HTERT RPE-1 (cell line): ENCODE measurements around the gene BFSP1.

Experiments
- in situ Hi-C: fragments of 300-500 bp; cut with MboI; formaldehyde crosslinking; loops from 4 replicates; pipeline ENCODE4 v1.14.3; 2020; ENCODE audit warnings: low sequenced_read_pairs

BFSP1 gene

DNA sequence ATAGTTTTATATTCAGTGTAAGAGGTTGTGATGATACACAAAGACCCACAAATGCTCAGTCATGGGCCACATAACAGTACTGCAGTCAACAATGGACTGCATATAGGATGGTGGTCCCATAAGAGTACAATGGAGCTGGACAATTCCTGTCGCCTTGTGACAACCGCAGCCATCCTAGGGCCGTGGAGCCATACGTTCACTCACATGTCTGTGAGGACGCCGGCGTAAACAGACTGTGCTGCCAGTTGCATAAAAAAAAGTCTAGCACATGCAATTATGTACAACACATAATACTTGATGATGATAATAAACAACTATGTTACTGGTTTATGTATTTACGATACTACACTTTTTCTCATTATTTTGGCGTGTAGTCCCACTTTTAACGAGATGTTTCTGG is 30.9 kb downstream of the BFSP1 start:
- in situ Hi-C loops, result no loop called here

DNA sequence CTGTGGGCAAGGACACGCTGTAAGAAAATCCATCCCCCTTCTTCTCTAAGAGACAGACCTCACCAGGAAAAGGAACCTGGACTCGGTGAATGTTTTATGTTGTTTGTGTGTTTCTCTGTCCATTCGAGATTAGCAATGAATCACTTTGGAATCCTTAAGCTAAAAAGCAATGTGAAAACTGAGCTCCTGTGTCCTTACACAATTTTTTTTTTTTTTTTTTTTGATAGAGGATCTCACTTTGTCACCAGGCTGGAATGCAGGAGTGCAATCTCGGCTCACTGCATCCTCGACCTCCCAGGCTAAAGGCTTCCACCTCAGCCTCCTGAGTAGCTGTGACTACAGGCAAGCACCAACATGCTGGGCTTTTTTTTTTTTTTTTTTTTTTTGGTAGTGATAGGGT is 32.1 kb downstream of the BFSP1 start:
- in situ Hi-C loops, result no loop called here

DNA sequence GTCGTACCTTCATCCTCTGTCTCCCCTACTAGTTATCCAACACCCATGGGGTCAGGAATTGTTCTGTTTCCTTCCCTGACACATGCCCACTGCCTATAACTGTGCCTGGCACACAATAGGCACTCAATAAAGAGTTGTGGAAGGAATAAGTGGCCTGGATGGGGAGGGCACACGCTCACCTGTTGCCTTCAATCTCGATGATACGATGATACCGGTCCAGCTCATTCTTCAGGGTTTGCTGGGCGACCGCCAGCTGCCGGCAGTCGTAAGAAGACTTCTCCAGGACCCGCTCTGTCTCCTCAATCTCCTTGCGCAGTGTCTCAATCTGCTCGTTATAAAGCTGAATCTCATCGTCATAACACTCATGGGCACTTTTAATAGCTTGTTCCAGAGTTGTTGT is 32.5 kb downstream of the BFSP1 start:
- in situ Hi-C loops, result no loop called here

DNA sequence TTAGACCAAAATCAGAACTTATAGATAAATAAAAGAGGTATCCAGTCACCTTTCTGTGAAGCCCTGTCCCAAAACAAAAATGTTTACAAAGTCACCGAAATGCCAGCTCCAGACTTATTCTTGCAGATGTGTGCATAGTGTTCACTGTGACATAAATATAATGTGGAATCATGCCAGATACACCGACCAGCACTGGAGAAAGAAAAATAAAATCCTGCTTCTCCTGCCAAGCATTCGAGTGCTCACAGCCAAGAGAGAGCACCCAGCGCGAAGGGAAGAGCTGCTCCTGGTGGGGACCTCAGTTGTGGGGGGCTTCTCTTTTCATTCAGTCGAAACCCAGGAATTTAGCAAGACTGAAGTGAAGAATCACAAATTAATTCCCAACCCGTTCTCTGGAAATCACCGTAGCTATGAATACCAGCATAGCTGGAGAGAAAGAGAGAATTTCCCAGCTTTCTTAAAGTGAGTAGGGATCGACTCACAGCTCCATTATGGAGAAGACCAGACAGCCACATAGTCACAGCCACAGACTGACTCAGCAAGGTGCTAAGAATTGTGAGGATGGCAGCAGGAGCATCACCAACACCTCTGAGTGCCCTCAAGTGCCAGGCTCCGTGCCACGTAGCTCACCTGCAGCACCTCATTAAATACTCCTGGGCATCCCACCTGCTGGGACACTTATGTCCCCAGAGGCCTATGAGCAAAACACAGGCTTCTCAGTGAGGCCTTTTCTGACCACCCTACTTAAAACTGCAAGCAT is 33.2 kb downstream of the BFSP1 start:
- in situ Hi-C loops, result no loop called here

DNA sequence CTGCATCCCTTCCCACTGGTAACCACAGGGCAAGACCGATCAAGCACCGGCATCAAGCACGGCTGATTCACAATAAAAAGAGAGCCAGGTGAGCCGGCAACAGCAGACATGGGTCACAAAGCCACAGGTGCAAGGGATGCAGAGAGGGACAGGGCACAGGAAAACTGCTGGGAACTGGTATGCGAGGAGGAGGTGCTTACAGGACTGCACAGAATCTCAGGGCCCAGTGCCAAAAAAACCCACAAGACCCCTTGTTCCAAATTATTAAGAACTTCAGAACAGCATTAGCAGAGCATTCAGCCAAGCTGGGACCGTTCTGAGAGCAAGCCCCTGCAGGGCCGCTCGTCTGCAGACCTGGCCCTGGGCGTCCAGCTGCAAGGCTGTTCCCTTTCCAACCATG is 35.4 kb downstream of the BFSP1 start:
- in situ Hi-C loops, result no loop called here

GRCh38 chr20:17494201-17494600 is 37.0 kb downstream of the BFSP1 start:
- in situ Hi-C loops, result no loop called here

- in situ Hi-C loops, result no loop called here
Measured at GRCh38 chr20:17493173-17493572, 38.0 kb downstream of the BFSP1 start.

DNA sequence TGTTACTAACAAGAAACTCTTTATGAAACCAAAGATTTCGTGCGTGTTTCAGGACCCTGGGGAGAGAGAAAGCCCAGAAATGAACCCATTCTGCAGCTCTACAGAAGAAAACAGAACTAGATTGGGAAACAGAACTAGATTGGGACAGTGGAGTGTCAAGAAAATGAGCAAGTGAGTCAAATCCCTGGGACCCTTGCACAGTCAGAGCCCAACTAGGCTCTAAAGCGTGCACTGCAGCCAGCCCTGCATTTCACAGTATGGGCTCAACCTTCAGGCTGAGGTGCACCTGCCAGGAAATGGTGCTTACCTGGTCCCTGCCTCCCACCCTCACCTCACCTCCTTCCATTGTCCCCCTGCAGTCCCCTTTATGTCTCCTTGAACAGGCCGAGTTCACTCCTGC is 39.7 kb downstream of the BFSP1 start:
- in situ Hi-C loops, result no loop called here

DNA sequence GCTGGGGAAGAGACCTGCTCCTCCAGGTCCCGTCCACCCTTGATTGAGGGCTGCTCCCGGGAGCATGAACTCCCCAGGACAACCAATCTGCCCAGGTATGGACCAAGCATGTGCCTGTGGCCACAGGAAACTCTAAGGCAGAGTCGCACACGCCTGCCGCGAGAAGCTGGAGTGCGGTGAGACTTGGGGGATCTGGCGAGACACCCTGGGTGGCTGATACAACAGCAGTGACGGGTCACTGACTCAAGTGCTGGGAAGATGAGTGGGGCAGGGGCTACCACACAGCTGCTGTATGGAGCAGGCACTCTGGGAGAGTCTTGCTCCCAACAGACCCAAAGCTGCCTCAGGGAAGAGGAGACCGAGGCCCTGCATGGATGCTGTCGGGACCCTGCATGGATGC is 40.1 kb downstream of the BFSP1 start:
- in situ Hi-C loops, result no loop called here

DNA sequence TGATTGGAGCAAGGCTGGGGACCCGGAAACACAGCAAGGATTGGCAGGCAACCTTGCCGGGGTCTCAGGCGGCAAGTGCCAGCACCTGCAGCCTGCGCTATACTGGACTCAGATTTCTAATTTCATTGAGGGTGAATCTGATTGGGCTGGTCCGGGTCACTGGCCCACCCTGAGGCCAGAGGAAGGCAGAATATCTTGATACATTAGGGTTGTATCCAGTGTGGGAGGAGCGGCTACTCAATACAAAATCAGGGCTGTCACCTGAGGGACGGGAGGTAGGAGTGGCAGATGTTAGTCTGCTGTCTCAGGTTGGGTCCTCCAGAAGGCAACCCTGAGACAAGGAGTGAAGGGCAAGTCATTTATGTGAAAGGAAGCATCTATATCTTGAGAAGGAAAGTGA is 40.7 kb downstream of the BFSP1 start:
- in situ Hi-C loops, result no loop called here

- in situ Hi-C loops, result no loop called here
Measured at GRCh38 chr20:17488916-17489600, 42.1 kb downstream of the BFSP1 start.

DNA sequence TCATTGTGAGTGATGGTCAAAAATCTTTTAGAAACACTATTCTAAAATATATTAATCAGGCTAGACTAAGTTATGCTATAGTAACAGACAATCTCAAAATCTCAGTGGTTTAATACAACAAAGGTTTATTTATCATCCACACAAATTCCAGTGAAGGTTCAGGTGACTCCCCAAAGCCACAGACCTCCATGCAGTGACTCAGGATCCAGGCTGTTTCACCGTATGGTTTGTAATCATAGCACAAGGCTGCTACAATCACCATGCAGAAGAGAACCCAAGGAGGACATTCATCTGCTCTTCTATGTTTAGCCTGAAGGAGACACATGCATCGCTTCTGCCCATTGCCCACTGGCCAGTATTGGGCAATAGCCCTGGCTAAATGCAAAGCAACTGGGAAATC is 46.2 kb downstream of the BFSP1 start:
- in situ Hi-C loops, result no loop called here

DNA sequence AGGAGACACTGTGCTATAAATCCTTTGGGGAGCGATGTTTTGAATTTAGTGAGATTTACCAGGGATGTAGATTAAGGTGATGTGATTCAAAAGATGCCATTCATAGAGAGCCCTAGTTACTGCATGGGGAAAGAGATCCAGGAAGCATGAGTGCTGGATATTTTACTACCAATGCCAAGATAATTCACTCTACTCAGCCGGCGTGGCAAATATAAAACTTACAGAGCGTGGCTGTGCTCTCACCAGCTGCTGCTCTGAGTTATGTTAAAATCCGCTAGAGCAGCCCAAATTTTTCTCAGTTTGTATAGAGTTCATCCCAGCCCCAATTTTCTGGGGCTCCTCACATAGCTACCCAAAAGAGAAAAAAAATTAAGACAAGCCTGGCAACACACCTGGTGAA is 48.6 kb downstream of the BFSP1 start:
- in situ Hi-C loops, result no loop called here

DNA sequence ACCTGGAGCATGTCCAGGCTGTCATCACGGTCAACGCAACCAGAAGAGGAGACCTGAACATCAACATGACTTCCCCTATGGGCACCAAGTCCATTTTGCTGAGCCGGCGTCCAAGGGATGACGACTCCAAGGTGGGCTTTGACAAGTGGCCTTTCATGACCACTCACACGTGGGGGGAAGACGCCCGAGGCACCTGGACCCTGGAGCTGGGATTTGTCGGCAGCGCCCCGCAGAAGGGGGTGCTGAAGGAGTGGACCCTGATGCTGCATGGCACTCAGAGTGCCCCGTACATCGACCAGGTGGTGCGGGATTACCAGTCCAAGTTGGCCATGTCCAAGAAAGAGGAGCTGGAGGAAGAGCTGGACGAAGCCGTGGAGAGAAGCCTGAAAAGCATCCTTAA is 49.5 kb downstream of the BFSP1 start:
- in situ Hi-C loops, result no loop called here

DNA sequence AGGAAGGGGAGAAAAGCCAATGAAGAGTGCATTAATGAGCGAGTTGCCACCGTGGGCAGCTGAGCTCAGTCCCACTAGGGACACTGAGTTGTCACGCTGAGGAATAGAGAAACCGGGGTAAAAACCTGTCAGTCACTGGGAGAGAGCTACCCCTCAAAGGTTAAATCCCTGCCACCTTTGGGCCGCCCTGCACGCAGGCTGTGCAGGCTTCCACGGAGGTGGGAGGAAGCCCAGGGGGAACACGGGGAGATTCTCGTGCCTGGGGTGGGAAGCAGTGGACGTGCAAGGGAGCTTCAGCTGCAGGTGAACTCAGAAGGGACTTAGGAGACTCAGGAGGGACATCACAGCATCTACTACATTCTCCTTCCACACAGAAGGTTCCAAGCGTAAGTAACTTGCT is 50.5 kb downstream of the BFSP1 start:
- in situ Hi-C loops, result no loop called here

DNA sequence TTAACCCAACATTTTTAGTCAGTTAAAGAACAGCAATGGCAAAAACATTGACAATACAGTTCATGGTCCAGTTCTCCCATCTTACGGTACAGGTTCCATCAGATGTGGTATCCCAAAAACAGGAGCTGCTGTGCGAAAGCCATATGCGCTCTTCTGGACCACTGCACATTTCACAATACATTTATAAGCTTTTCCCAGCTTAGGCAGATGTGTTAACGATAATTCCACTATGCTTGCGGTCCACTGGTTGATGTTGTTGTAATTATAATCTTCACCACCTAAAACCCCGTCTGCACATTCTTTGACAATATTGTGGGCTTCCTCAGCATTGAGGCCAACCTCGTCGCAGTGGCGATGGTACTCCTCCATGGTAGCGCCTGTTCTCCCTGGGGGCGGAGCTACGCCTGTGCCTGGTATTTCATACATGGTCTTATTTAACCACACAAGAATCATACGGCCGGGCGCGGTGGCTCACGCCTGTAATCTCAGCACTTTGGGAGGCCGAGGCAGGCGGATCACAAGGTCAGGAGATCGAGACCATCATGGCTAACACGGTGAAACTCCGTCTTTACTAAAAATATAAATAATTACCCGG is 52.0 kb downstream of the BFSP1 start:
- in situ Hi-C loops, result no loop called here

GRCh38 chr20:17473659-17474058 is 57.5 kb downstream of the BFSP1 start:
- in situ Hi-C loops, result no loop called here

DNA sequence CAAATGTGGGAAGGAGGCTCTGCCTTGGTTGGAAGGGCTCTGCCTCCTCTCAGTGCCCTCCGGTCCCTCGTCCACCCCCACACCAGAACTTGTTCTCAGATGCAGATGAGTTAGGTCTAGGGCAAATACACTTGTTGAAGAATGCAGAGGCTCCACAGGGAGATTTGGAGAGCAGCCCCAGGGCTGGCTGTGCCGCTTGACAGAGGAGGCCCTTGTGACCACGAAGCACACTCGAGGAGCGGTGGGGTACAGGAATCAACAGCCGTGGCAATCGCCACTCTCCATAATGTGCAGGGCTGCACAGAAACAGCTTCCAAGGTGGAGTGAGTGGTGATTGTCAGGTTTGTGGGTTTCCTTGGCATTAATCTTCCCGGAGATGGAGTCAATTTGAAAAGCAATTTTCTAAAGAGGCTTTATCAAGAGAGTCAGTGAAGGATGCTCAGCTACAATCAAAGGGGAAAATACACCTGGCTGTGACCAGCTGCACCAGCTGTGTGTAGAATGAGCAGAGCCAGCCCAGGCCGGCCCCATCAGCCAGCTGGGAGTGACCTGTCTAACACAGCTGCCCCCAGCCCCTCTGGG is 59.5 kb downstream of the BFSP1 start:
- in situ Hi-C loops, result no loop called here

GRCh38 chr20:17470973-17471372 is 60.2 kb downstream of the BFSP1 start:
- in situ Hi-C loops, result no loop called here

GRCh38 chr20:17470521-17470920 is 60.7 kb downstream of the BFSP1 start:
- in situ Hi-C loops, result no loop called here

DNA sequence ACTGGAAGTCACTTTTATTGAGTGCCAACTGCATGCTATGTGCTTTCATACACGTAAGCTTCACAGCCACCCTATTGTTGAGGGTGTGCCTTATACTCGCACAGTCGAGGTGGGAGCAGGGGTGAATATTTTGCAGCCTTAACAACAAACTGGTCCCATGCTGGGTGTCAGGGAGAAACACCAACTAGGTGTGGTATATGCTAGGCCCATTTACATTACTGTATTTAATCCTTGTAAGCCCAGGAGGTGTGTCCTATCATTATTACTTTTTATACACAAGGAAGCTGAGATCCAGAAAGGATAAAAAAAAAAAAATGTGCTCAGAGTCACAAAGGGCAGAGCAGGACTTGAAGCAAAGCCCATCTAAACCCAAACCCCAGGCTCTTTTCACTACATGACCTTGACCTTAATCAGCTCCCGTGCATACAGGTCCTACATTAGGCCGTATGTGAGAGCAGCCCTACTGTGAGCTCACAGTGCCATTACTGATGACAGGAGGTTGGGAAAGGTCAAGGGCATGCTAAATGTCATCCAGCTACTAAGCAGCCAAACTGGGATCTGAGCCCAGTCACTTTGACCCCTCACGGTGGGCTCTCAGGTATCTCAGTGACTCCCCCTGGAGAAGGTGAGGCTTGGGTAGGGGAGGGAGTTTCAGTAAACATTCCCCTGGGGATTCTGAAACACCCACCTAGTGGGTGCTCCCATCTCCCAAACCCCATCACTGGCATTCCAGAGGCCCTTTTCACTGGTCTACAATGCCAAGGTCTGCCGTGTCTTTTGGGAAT is 61.7 kb downstream of the BFSP1 start:
- in situ Hi-C loops, result no loop called here
